Parathyroid adenoma (tissue), 2 donors: Measurements from ENCODE around the gene FAM76A.

Experiments
- H2AFZ ChIP-seq: fragments of 300-600 bp; sonication (generic); one replicate; pipeline ENCODE4 v1.7.0; 2017; ENCODE audit warnings: antibody characterized with exemption, mild to moderate bottlenecking
- H3K27ac ChIP-seq: fragments of 300-600 bp; sonication (generic); one replicate; pipeline ENCODE4 v1.7.0; 2017
- H3K27me3 ChIP-seq: fragments of 300-600 bp; sonication (generic); one replicate; pipeline ENCODE4 v1.7.0; 2017; ENCODE audit warnings: low read length; ENCODE audit not compliant: control insufficient read depth, insufficient read depth
- H3K36me3 ChIP-seq: fragments of 300-600 bp; sonication (generic); one replicate; pipeline ENCODE4 v1.7.0; 2017; ENCODE audit warnings: low read length; ENCODE audit not compliant: control insufficient read depth, insufficient read depth
- H3K4me1 ChIP-seq: fragments of 300-600 bp; sonication (generic); one replicate; pipeline ENCODE4 v1.7.0; 2017; ENCODE audit warnings: control low read depth
- H3K4me2 ChIP-seq: fragments of 300-600 bp; sonication (generic); one replicate; pipeline ENCODE4 v1.7.0; 2017; ENCODE audit warnings: low read length
- H3K4me3 ChIP-seq: fragments of 300-600 bp; sonication (generic); one replicate; pipeline ENCODE4 v1.7.0; 2017; ENCODE audit warnings: low read depth, low read length
- H3K79me2 ChIP-seq: fragments of 300-600 bp; sonication (generic); one replicate; pipeline ENCODE4 v1.7.0; 2017; ENCODE audit warnings: control low read depth
- H3K9ac ChIP-seq: fragments of 300-600 bp; sonication (generic); one replicate; pipeline ENCODE4 v1.7.0; 2017; ENCODE audit warnings: mild to moderate bottlenecking
- H3K9me3 ChIP-seq: fragments of 300-600 bp; sonication (generic); one replicate; pipeline ENCODE4 v1.7.0; 2017; ENCODE audit warnings: low read length; ENCODE audit not compliant: control insufficient read depth
- CTCF ChIP-seq: fragments of 300-600 bp; sonication (generic); IDR thresholded peaks from one replicate; pipeline ENCODE4 v1.7.0; 2017; ENCODE audit warnings: antibody characterized with exemption, mild to moderate bottlenecking
- donor health status: primary hyperparathyroidism.

Gene FAM76A

GRCh38 chr1:27736252-27736651 lies 10.5 kb downstream of the FAM76A start:
- no peak overlapping the region for H2AFZ ChIP-seq
- H3K27me3 ChIP-seq, result no peaks in the 10 kb centered on the region
- no peaks in the 10 kb centered on the region for H3K36me3 ChIP-seq
- no peak overlapping the region for H3K9ac ChIP-seq
- H3K79me2 ChIP-seq, result no peaks in the 10 kb centered on the region
- H3K4me2 ChIP-seq, result no peak overlapping the region
- no peaks in the 10 kb centered on the region for H3K9me3 ChIP-seq
- H3K4me3 ChIP-seq, result no peak overlapping the region
- TF ChIP-seq CTCF, result no peak
- H3K27ac ChIP-seq, result no peak overlapping the region
- H3K4me1 ChIP-seq, result no peaks in the 10 kb centered on the region

GRCh38 chr1:27741121-27741520 lies 15.4 kb downstream of the FAM76A start:
- H3K27me3 ChIP-seq, result no peaks in the 10 kb centered on the region
- no peak for TF ChIP-seq CTCF
- no peak overlapping the region for H3K27ac ChIP-seq
- H3K4me3 ChIP-seq, result no peak overlapping the region
- no peak overlapping the region for H2AFZ ChIP-seq
- no peak overlapping the region for H3K4me2 ChIP-seq
- H3K79me2 ChIP-seq, result no peaks in the 10 kb centered on the region
- no peaks in the 10 kb centered on the region for H3K4me1 ChIP-seq
- H3K9me3 ChIP-seq, result no peaks in the 10 kb centered on the region
- no peak overlapping the region for H3K9ac ChIP-seq
- H3K36me3 ChIP-seq, result no peaks in the 10 kb centered on the region

- Histone ChIP-seq H3K36me3 (no peaks in the 10 kb centered on the region), H3K4me1 (no peaks in the 10 kb centered on the region), H3K27me3 (no peaks in the 10 kb centered on the region), H2AFZ (no peak overlapping the region), H3K9me3 (no peaks in the 10 kb centered on the region), H3K4me3 (no peak overlapping the region), H3K79me2 (no peaks in the 10 kb centered on the region), H3K4me2 (no peak overlapping the region), H3K27ac (no peak overlapping the region), H3K9ac (no peak overlapping the region)
- TF ChIP-seq CTCF, result no peak
These were observed 18.8 kb downstream of the FAM76A start for GRCh38 chr1:27744556-27744955.

GRCh38 chr1:27745466-27745865 lies 19.7 kb downstream of the FAM76A start:
- no peak overlapping the region for H2AFZ ChIP-seq
- H3K9me3 ChIP-seq, result no peaks in the 10 kb centered on the region
- H3K9ac ChIP-seq, result no peak overlapping the region
- H3K79me2 ChIP-seq, result no peaks in the 10 kb centered on the region
- no peak for TF ChIP-seq CTCF
- no peak overlapping the region for H3K4me2 ChIP-seq
- no peaks in the 10 kb centered on the region for H3K27me3 ChIP-seq
- H3K36me3 ChIP-seq, result no peaks in the 10 kb centered on the region
- no peak overlapping the region for H3K27ac ChIP-seq
- H3K4me3 ChIP-seq, result no peak overlapping the region
- H3K4me1 ChIP-seq, result no peaks in the 10 kb centered on the region

GRCh38 chr1:27752360-27752759 lies 26.6 kb downstream of the FAM76A start:
- no peaks in the 10 kb centered on the region for H3K9me3 ChIP-seq
- TF ChIP-seq CTCF, result no peak
- H3K9ac ChIP-seq, result no peak overlapping the region
- H2AFZ ChIP-seq, result no peak overlapping the region
- no peaks in the 10 kb centered on the region for H3K79me2 ChIP-seq
- H3K36me3 ChIP-seq, result no peaks in the 10 kb centered on the region
- H3K4me2 ChIP-seq, result no peak overlapping the region
- no peaks in the 10 kb centered on the region for H3K4me1 ChIP-seq
- no peaks in the 10 kb centered on the region for H3K27me3 ChIP-seq
- no peak overlapping the region for H3K27ac ChIP-seq
- H3K4me3 ChIP-seq, result no peak overlapping the region
